ENCODE data around the gene CRYZL1. TPM values are rescaled to one million over a fixed set of nuclear protein-coding genes. Genes with fewer than 3 reads are reported as not detected.
A peak's percentile ranks its signal among the peaks of the same experiment; 100 is the strongest.

Gene CRYZL1
- total and polyA plus RNA-seq, 8 donors, result 8.5 to 23.0 (median 13.9) TPM

GRCh38 chr21:33542640-33543504 lies 98.7 kb downstream of the CRYZL1 start, which contains the start of gene SON:
TSS of gene SON (plus strand) at chr21:33543038. CDS start at chr21:33543093, 55 bp downstream.
- Histone ChIP-seq H3K27me3 (no peaks in the 10 kb centered on the region), H3K9me3 (no peaks in the 10 kb centered on the region), H3K27ac (peak within 1 kb of the TSS; percentile 98 to 100 (median 100)), H3K4me3 (peak within 1 kb of the TSS; percentile 38 to 82 (median 74)), H3K4me1 (peaks cover 13 to 39% (median 20%) of the 10 kb centered on the region in 3 donors), H3K36me3 (peaks cover 0 to 18% (median 7%) of the 10 kb centered on the region in 3 donors)
- peak; percentile 95 to 99 (median 98) for DNase-seq
- WGBS, 2 donors, result 0% methylated on average over 56 of the region's 57 CpGs
- intact Hi-C loops (cut with DNase I), result no loop called here
- peak; percentile 92 to 97 (median 92) for ATAC-seq
- no peak for TF ChIP-seq CTCF (IDR thresholded peaks at IDR 0.05)
- FAIRE-seq, result peak; percentile 96

GRCh38 chr21:33541756-33542639 lies 99.5 kb downstream of the CRYZL1 start, which contains the start of gene GART:
TSS of gene GART (minus strand) at chr21:33542117. CDS start at chr21:33539315, 2,802 bp downstream.
- no peak for TF ChIP-seq CTCF (IDR thresholded peaks at IDR 0.05)

GRCh38 chr21:33541105-33541711 lies 100.3 kb downstream of the CRYZL1 start:
- DNase-seq, result no peak
- WGBS, 2 donors, result 39 to 44% methylated on average over 19 of the region's 19 CpGs

More at GRCh38 chr21:33541756-33542639, 99.5 kb downstream of the CRYZL1 start, which contains the start of gene GART:
- no peaks in the 10 kb centered on the region for H3K27me3 ChIP-seq
- H3K9me3 ChIP-seq, result no peaks in the 10 kb centered on the region
- FAIRE-seq (no peak), DNase-seq (peak; percentile 77 to 91 (median 81)), ATAC-seq (peak; percentile 76 to 90 (median 81))
- peaks cover 0 to 21% (median 6%) of the 10 kb centered on the region in 3 donors for H3K36me3 ChIP-seq
- peak within 1 kb of the TSS; percentile 38 to 82 (median 74) for H3K4me3 ChIP-seq
- H3K27ac ChIP-seq, result peak within 1 kb of the TSS; percentile 98 to 100 (median 100)
- intact Hi-C loops (cut with DNase I), result no loop called here
- WGBS, 2 donors, result 0% methylated on average over 56 of the region's 56 CpGs
- H3K4me1 ChIP-seq, result peaks cover 13 to 39% (median 20%) of the 10 kb centered on the region in 3 donors

More at GRCh38 chr21:33541105-33541711, 100.3 kb downstream of the CRYZL1 start:
- H3K36me3 ChIP-seq, result peaks cover 0 to 20% (median 4%) of the 10 kb centered on the region in 3 donors
- peaks cover 13 to 35% (median 20%) of the 10 kb centered on the region in 3 donors for H3K4me1 ChIP-seq
- TF ChIP-seq CTCF (IDR thresholded peaks at IDR 0.05), result no peak
- FAIRE-seq, result no peak
- H3K27ac ChIP-seq, result peak overlapping the region; percentile 98 to 100 (median 100)
- no peak for ATAC-seq
- no peaks in the 10 kb centered on the region for H3K27me3 ChIP-seq
- intact Hi-C loops (cut with DNase I), result no loop called here
- H3K9me3 ChIP-seq, result no peaks in the 10 kb centered on the region
- peak overlapping the region; percentile 38 to 82 (median 65) for H3K4me3 ChIP-seq
